Hepatocyte (in vitro differentiated cells): ENCODE results near the gene GOT1. TPM values are rescaled to one million over a fixed set of nuclear protein-coding genes. Genes with fewer than 3 reads are reported as not detected.

Source experiments
- DNase-seq: peaks from one replicate; pipeline ENCODE4 v3.0.0-alpha.2; 2016; ENCODE audit warnings: low spot score
- H2AFZ ChIP-seq: fragments of 200-600 bp; sonication (generic); 2 replicates; pipeline ENCODE4 v1.6.0; 2016; ENCODE audit warnings: antibody characterized with exemption, mild to moderate bottlenecking
- H3K27ac ChIP-seq: fragments of 200-600 bp; sonication (generic); 2 replicates; pipeline ENCODE4 v1.5.1; 2016; ENCODE audit warnings: mild to moderate bottlenecking
- H3K27me3 ChIP-seq: fragments of 200-600 bp; sonication (generic); 2 replicates; pipeline ENCODE4 v1.6.1; 2016
- H3K36me3 ChIP-seq: fragments of 200-600 bp; sonication (generic); replicated peaks from 2 replicates; pipeline ENCODE4 v1.5.1; 2016; ENCODE audit warnings: low read depth; ENCODE audit not compliant: insufficient read depth
- H3K4me1 ChIP-seq: fragments of 200-600 bp; sonication (generic); 2 replicates; pipeline ENCODE4 v1.5.1; 2016; ENCODE audit warnings: mild to moderate bottlenecking, moderate library complexity; ENCODE audit not compliant: insufficient read depth
- H3K4me2 ChIP-seq: fragments of 200-600 bp; sonication (generic); 2 replicates; pipeline ENCODE4 v1.6.0; 2016
- H3K4me3 ChIP-seq: fragments of 200-600 bp; sonication (generic); 2 replicates; pipeline ENCODE4 v1.5.1; 2016; ENCODE audit warnings: mild to moderate bottlenecking
- H3K79me2 ChIP-seq: fragments of 200-600 bp; sonication (generic); 2 replicates; pipeline ENCODE4 v1.6.0; 2017; ENCODE audit warnings: mild to moderate bottlenecking
- H3K9me2 ChIP-seq: fragments of 200-600 bp; sonication (generic); replicated peaks from 2 replicates; pipeline ENCODE4 v1.6.0; 2017; ENCODE audit warnings: mild to moderate bottlenecking; ENCODE audit not compliant: insufficient read depth
- H3K9me3 ChIP-seq: fragments of 200-600 bp; sonication (generic); 2 replicates; pipeline ENCODE4 v1.5.1; 2016; ENCODE audit warnings: low read depth, mild to moderate bottlenecking
- H4K20me1 ChIP-seq: fragments of 200-600 bp; sonication (generic); 2 replicates; pipeline ENCODE4 v1.6.0; 2016; ENCODE audit warnings: mild to moderate bottlenecking; ENCODE audit not compliant: insufficient read depth, poor library complexity, severe bottlenecking
- EZH2 ChIP-seq: fragments of 200-600 bp; sonication (generic); IDR thresholded peaks from 2 replicates; pipeline ENCODE4 v1.6.1; 2016; ENCODE audit warnings: antibody characterized with exemption, mild to moderate bottlenecking, borderline replicate concordance
- EZH2phosphoT487 ChIP-seq: fragments of 200-600 bp; sonication (generic); IDR thresholded peaks from one replicate; pipeline ENCODE4 v1.6.1; 2018; ENCODE audit warnings: antibody characterized with exemption, mild to moderate bottlenecking, low read depth, moderate library complexity; ENCODE audit not compliant: unreplicated experiment, severe bottlenecking
- WGBS: methylation state at CpG from one replicate; pipeline ENCODE4 v1.1.6; 2016; ENCODE audit warnings: low lambda C conversion rate; ENCODE audit errors: missing lambda C conversion rate; 5-methylcytosine and 5-hydroxymethylcytosine counted together
- polyA plus RNA-seq: library from polyadenylated mRNA; unstranded; fragments of >200 nt; fragmentation: Nextera tagmentation; extraction: Ambion mirVana; gene quantifications from 2 replicates; pipeline ENCODE4 v1.2.1, GENCODE V29; 2016
- total RNA-seq: library from RNA; depleted of rRNA; stranded (reverse); fragments of >200 nt; gene quantifications from 2 replicates; pipeline ENCODE4 v1.2.3, GENCODE V29; 2014
- TF ChIP-seq, protein P1 (sequence below): fragments of 200-600 bp; sonication (generic); IDR thresholded peaks from 2 replicates; pipeline ENCODE4 v1.5.1; 2016; ENCODE audit warnings: antibody characterized with exemption, mild to moderate bottlenecking; ENCODE audit not compliant: poor library complexity

The GOT1 gene
- total and polyA plus RNA-seq, 2 experiments from 2014 or later, result 59.0 to 60.8 TPM

DNA sequence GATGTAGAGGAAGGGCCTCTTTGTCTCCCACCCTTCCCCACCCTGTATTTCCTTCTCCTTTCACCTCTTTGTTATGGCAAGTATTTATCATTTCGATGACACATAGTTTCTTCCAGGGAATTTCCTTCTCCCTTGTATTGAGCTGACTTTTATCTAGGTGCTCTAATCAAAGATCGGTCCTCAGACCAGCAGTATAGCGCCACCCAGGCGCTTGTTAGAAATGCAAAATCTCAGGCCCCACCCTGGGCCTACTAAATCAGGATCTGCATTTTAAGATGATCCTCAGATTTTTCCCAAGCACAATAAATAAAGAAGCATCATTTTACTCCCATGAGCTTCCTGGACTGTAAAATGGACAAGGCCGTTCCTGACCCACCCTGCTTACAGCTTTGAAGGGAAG is 12.0 kb upstream of the GOT1 start:
- Histone ChIP-seq H3K27me3 (peaks cover 8% of the 10 kb centered on the region), H2AFZ (no peak overlapping the region), H3K4me2 (no peak overlapping the region), H3K79me2 (peaks cover 3% of the 10 kb centered on the region), H3K4me3 (no peak overlapping the region), H4K20me1 (no peaks in the 10 kb centered on the region), H3K9me2 (no peaks in the 10 kb centered on the region), H3K4me1 (no peaks in the 10 kb centered on the region), H3K9me3 (no peaks in the 10 kb centered on the region), H3K36me3 (no peaks in the 10 kb centered on the region), H3K27ac (no peak overlapping the region)
- TF ChIP-seq EZH2phosphoT487 (no peak), EZH2 (no peak)
- TF ChIP-seq, protein P1, sequence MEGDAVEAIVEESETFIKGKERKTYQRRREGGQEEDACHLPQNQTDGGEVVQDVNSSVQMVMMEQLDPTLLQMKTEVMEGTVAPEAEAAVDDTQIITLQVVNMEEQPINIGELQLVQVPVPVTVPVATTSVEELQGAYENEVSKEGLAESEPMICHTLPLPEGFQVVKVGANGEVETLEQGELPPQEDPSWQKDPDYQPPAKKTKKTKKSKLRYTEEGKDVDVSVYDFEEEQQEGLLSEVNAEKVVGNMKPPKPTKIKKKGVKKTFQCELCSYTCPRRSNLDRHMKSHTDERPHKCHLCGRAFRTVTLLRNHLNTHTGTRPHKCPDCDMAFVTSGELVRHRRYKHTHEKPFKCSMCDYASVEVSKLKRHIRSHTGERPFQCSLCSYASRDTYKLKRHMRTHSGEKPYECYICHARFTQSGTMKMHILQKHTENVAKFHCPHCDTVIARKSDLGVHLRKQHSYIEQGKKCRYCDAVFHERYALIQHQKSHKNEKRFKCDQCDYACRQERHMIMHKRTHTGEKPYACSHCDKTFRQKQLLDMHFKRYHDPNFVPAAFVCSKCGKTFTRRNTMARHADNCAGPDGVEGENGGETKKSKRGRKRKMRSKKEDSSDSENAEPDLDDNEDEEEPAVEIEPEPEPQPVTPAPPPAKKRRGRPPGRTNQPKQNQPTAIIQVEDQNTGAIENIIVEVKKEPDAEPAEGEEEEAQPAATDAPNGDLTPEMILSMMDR, result no peak
- WGBS, result 84% methylated on average over 5 of the region's 5 CpGs
- no peak for DNase-seq

DNA sequence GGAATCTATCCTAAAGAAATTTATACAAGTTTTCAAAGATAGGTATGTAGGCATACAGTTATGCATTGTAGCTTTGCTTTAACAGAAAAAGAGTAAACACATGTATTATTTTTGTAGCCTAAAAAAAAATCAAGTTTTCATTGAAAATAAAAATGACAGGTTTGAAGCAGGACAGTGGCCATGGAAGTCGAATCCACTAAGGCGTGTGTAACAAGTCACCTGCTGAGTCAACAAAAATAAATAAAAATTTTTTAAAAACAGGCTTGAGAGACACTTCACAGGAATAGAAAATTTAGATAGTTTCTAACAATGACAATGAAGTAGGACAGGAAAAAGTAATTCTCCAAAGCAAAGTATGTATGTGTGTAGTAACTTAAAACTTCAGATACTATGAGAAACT is 8.5 kb upstream of the GOT1 start:
- Histone ChIP-seq H4K20me1 (no peaks in the 10 kb centered on the region), H3K4me1 (no peaks in the 10 kb centered on the region), H2AFZ (no peak overlapping the region), H3K4me3 (no peak overlapping the region), H3K27me3 (no peaks in the 10 kb centered on the region), H3K79me2 (peaks cover 3% of the 10 kb centered on the region), H3K9me2 (no peaks in the 10 kb centered on the region), H3K36me3 (no peaks in the 10 kb centered on the region), H3K27ac (no peak overlapping the region), H3K4me2 (no peak overlapping the region), H3K9me3 (no peaks in the 10 kb centered on the region)
- 94% methylated on average over 2 of the region's 2 CpGs for WGBS
- TF ChIP-seq, protein P1, result no peak
- TF ChIP-seq EZH2phosphoT487, result no peak
- no peak for TF ChIP-seq EZH2
- no peak for DNase-seq

DNA sequence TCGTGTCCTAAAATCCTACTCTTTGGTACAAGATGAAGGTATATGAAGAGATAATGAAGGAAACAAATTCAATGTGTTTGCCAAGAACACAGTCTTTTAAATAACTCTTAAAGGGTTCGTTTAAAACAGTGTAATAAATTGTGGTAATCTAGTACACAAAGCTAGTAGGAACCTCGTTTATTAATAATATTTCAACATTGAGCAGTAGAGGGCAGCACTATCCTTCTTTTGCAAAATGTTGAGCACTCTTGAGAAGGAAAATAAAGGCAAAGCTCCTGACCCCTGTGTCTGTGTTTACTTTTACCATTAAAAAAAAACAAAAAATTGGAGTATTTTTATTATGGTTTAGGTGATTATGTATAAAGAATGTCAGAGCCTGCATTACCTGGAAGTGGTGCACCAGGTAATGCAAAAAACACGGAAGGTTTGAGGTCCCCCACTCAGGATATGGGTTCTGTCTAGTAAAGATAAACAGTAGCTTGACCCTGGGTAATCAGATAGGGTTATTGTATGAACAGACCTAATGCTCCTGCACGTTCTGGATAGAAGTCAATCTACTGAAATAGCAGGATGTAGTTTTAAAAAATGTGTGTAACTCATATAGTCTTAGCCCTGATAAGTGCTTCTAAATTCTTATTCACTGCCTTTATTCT is 5.7 kb upstream of the GOT1 start:
- Histone ChIP-seq H2AFZ (no peak overlapping the region), H3K9me2 (no peaks in the 10 kb centered on the region), H3K9me3 (no peaks in the 10 kb centered on the region), H3K4me3 (no peak overlapping the region), H3K27me3 (no peaks in the 10 kb centered on the region), H3K27ac (no peak overlapping the region), H3K36me3 (no peaks in the 10 kb centered on the region), H3K79me2 (peaks cover 19% of the 10 kb centered on the region), H3K4me1 (no peaks in the 10 kb centered on the region), H3K4me2 (no peak overlapping the region), H4K20me1 (no peaks in the 10 kb centered on the region)
- 31% methylated on average over 5 of the region's 5 CpGs for WGBS
- TF ChIP-seq, protein P1, result peak; percentile 69
- TF ChIP-seq EZH2 (no peak), EZH2phosphoT487 (no peak)
- DNase-seq, result peak; percentile 76
